MCF 10A (cell line): ENCODE data around the gene UNC119B. TPM values are rescaled to one million over a fixed set of nuclear protein-coding genes. Genes with fewer than 3 reads are reported as not detected.

Experiments
- BruUV-seq: library from RNA; stranded (reverse); fragments of 400-500 nt; replicated peaks from 2 replicates; lab custom pipeline; 2021; lab: Mats Ljungman, UMichigan
- CTCF ChIA-PET: fragments of 300-600 bp; sonication (Branson Sonifier 250); formaldehyde crosslinking; extraction: SDS; loops from one replicate; lab custom pipeline; 2021; ENCODE audit warnings: antibody characterized with exemption, inconsistent platforms; lab: Yijun Ruan, JAX
- POLR2A ChIA-PET: fragments of 300-600, 350-650 bp; sonication (Branson Sonifier 250); formaldehyde crosslinking; extraction: SDS; loops from one replicate; lab custom pipeline; 2020; ENCODE audit warnings: antibody characterized with exemption, inconsistent platforms; lab: Yijun Ruan, JAX
- DNase-seq: peaks from one replicate; pipeline ENCODE4 v3.0.0-alpha.2; 2018; ENCODE audit not compliant: unreplicated experiment
- H3K27ac Mint-ChIP-seq: one replicate; pipeline ENCODE4 v1.8.0; 2022; ENCODE audit warnings: mild to moderate bottlenecking, low read depth, mixed read lengths; ENCODE audit not compliant: unreplicated experiment
- H3K27me3 Mint-ChIP-seq: one replicate; pipeline ENCODE4 v1.8.0; 2022; ENCODE audit warnings: mixed read lengths; ENCODE audit not compliant: insufficient read depth, unreplicated experiment
- H3K36me3 Mint-ChIP-seq: one replicate; pipeline ENCODE4 v1.8.0; 2022; ENCODE audit warnings: mild to moderate bottlenecking, moderate library complexity, mixed read lengths; ENCODE audit not compliant: insufficient read depth, unreplicated experiment
- H3K4me1 Mint-ChIP-seq: one replicate; pipeline ENCODE4 v1.8.0; 2022; ENCODE audit warnings: mixed read lengths; ENCODE audit not compliant: insufficient read depth, unreplicated experiment
- H3K4me3 Mint-ChIP-seq: one replicate; pipeline ENCODE4 v1.8.0; 2022; ENCODE audit warnings: mild to moderate bottlenecking, moderate library complexity, mixed read lengths; ENCODE audit not compliant: unreplicated experiment
- H3K9me3 Mint-ChIP-seq: one replicate; pipeline ENCODE4 v1.8.0; 2022; ENCODE audit warnings: mixed read lengths; ENCODE audit not compliant: unreplicated experiment
- intact Hi-C: fragments of 100-400 bp; cut with micrococcal nuclease; formaldehyde crosslinking; loops from 2 replicates; pipeline ENCODE4 v1.14.1; 2022
- total RNA-seq: library from RNA; stranded (reverse); gene quantifications from 2 replicates; pipeline ENCODE4 v1.2.3, GENCODE V29; 2022
- TF ChIP-seq, protein P1 (sequence below): fragments of 200-600 bp; IDR thresholded peaks from one replicate; pipeline ENCODE4 v1.8.0; 2022; ENCODE audit warnings: antibody characterized with exemption, mild to moderate bottlenecking; ENCODE audit not compliant: unreplicated experiment

UNC119B gene
- total RNA-seq, 1 experiment from 2014 or later, result 31.0 TPM

DNA sequence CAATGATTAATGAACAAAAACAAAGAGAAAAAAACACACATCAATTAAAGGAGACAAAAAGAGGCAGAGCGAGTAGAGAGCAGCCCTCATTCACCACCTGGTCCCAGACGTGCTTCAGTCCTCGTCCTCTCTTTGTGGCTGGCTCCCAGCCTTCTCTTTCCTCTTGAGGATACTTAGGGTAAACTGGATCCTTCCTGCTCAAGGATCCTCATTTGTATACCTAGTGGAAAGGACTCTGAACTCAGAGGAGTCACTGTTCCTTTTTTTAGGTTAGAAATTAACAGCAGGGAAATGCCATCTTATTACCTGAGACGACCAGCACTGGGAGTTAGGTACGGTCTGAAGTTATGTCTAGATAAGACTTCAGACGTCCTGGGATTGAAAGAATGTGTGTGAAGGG, 13.6 kb upstream of the UNC119B start:
- CTCF ChIA-PET, result interaction anchor here (2.1 kb wide), 1 partner anchor 48 kb away, joined by 7 read pairs; no protein-coding TSS in a partner anchor
- H3K4me3 Mint-ChIP-seq, result no peak overlapping the region
- POLR2A ChIA-PET, result interaction anchor here (2.3 kb wide), 1 partner anchor 10 kb away, joined by 12 read pairs; the partner anchor contains the start of gene MLEC
- intact Hi-C loops, result no loop called here
- H3K36me3 Mint-ChIP-seq, result peaks cover 78% of the 10 kb centered on the region
- TF ChIP-seq, protein P1, sequence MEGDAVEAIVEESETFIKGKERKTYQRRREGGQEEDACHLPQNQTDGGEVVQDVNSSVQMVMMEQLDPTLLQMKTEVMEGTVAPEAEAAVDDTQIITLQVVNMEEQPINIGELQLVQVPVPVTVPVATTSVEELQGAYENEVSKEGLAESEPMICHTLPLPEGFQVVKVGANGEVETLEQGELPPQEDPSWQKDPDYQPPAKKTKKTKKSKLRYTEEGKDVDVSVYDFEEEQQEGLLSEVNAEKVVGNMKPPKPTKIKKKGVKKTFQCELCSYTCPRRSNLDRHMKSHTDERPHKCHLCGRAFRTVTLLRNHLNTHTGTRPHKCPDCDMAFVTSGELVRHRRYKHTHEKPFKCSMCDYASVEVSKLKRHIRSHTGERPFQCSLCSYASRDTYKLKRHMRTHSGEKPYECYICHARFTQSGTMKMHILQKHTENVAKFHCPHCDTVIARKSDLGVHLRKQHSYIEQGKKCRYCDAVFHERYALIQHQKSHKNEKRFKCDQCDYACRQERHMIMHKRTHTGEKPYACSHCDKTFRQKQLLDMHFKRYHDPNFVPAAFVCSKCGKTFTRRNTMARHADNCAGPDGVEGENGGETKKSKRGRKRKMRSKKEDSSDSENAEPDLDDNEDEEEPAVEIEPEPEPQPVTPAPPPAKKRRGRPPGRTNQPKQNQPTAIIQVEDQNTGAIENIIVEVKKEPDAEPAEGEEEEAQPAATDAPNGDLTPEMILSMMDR, result no peak
- BruUV-seq, result no TSS peak
- no peaks in the 10 kb centered on the region for H3K27me3 Mint-ChIP-seq
- no peaks in the 10 kb centered on the region for H3K9me3 Mint-ChIP-seq
- no peak for DNase-seq
- no peak overlapping the region for H3K27ac Mint-ChIP-seq
- H3K4me1 Mint-ChIP-seq, result peaks cover 9% of the 10 kb centered on the region

DNA sequence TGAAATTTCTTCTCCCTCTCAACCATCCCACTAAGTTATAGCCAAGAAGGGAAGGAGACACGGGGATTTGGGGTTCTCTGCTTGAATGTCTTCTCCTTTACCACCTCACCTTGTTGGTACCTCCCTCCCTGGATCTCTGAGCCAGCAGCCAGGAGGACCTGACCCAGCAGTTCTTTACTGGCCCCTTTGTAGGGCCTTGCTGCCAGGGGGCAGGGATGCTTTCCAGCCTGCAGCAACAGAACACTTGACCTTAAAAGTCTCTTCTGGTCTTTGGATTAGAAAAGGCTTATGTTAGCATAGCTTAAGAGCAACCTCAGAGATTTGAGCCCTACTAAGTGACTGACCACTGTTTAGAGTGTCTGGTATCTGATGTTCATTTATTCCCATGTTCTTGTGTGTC, 12.9 kb upstream of the UNC119B start:
- CTCF ChIA-PET, result interaction anchor here (0.8 to 2.1 kb wide), 4 partner anchors 8 to 274 kb away, joined by 3 to 7 read pairs (median 4); no protein-coding TSS in a partner anchor
- Mint-ChIP-seq H3K4me3 (no peak overlapping the region), H3K27ac (no peak overlapping the region)

DNA sequence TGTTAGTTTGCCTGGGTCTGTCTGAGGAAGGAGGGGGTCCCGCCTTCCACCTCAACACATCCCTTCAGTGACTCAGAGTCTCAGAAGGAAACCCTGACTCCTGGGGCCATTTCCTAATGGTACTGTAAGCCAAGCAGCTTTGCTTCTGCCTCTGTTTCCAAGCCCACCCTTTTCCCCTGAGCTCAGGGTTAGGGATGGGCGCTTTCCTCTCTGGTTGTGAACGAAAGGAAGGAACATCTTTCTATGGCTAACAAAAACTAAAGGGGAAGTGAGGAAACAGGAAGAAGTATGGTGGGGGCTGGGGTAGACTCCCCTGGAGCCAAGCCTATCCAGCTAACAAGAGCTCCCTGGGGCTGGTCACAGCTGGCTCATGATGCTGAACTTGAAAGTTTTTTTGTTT, 11.6 kb upstream of the UNC119B start:
- TF ChIP-seq, protein P1, result no peak
- H3K27ac Mint-ChIP-seq, result no peak overlapping the region
- no peak overlapping the region for H3K4me3 Mint-ChIP-seq
- ChIA-PET POLR2A (interaction anchor here (2.3 kb wide), 1 partner anchor 12 kb away, joined by 12 read pairs; the partner anchor contains the start of gene MLEC), CTCF (interaction anchor here (0.5 to 2.1 kb wide), 5 partner anchors 8 to 104 kb away, joined by 3 to 7 read pairs (median 4); no protein-coding TSS in a partner anchor)
- BruUV-seq, result no TSS peak
- intact Hi-C loops, result no loop called here
- no peak for DNase-seq
- H3K36me3 Mint-ChIP-seq, result peaks cover 70% of the 10 kb centered on the region
- no peaks in the 10 kb centered on the region for H3K27me3 Mint-ChIP-seq
- H3K4me1 Mint-ChIP-seq, result no peaks in the 10 kb centered on the region
- no peaks in the 10 kb centered on the region for H3K9me3 Mint-ChIP-seq

More for the DNA sequence above, 12.9 kb upstream of the UNC119B start:
- H3K4me1 Mint-ChIP-seq, result peaks cover 5% of the 10 kb centered on the region
- no TSS peak for BruUV-seq
- no peak for DNase-seq
- intact Hi-C loops, result no loop called here
- TF ChIP-seq, protein P1, result no peak
- POLR2A ChIA-PET, result interaction anchor here (0.6 to 2.3 kb wide), 2 partner anchors 9 to 10 kb away, joined by 3 to 12 read pairs; partner anchors contain the start of gene MLEC
- H3K36me3 Mint-ChIP-seq, result peaks cover 77% of the 10 kb centered on the region
- no peaks in the 10 kb centered on the region for H3K9me3 Mint-ChIP-seq
- H3K27me3 Mint-ChIP-seq, result no peaks in the 10 kb centered on the region

DNA sequence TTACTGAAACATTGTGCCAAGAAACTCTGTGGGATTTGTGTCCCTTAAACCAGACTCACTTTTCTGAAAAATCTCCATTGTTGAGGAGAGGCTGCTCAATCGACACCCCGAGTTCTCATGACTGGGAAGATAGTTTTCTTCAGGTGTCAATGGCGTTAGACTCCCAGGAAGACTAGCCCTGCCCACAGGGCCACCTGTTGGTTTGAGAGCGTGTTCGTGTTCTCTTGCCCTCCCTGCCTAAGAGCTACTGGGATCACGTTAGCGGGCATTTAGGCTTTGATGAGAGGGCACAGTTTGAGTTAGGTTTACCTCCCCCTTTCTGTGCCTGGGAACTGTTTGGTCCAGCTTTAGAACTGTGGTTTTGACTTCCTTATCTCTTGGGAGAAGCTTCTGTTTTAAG, 10.7 kb upstream of the UNC119B start:
- Mint-ChIP-seq H3K4me3 (no peak overlapping the region), H3K27me3 (no peaks in the 10 kb centered on the region), H3K4me1 (no peaks in the 10 kb centered on the region), H3K9me3 (no peaks in the 10 kb centered on the region), H3K27ac (no peak overlapping the region), H3K36me3 (peaks cover 61% of the 10 kb centered on the region)
- ChIA-PET CTCF (no interaction called here), POLR2A (interaction anchor here (1.2 to 1.3 kb wide), 2 partner anchors 12 to 53 kb away, joined by 3 read pairs; no protein-coding TSS in a partner anchor)
- TF ChIP-seq, protein P1, result no peak
- no peak for DNase-seq
- BruUV-seq, result no TSS peak
- intact Hi-C loops, result no loop called here
